ENCODE measurements around the gene GABRR1. TPM values are rescaled to one million over a fixed set of nuclear protein-coding genes. Genes with fewer than 3 reads are reported as not detected.

The GABRR1 gene
- total and polyA plus RNA-seq, 2 experiments from 2014 or later: 0.14 to 0.37 TPM

GRCh38 chr6:89161326-89162046, 55.7 kb downstream of the GABRR1 start:
- TF ChIP-seq, protein P1, sequence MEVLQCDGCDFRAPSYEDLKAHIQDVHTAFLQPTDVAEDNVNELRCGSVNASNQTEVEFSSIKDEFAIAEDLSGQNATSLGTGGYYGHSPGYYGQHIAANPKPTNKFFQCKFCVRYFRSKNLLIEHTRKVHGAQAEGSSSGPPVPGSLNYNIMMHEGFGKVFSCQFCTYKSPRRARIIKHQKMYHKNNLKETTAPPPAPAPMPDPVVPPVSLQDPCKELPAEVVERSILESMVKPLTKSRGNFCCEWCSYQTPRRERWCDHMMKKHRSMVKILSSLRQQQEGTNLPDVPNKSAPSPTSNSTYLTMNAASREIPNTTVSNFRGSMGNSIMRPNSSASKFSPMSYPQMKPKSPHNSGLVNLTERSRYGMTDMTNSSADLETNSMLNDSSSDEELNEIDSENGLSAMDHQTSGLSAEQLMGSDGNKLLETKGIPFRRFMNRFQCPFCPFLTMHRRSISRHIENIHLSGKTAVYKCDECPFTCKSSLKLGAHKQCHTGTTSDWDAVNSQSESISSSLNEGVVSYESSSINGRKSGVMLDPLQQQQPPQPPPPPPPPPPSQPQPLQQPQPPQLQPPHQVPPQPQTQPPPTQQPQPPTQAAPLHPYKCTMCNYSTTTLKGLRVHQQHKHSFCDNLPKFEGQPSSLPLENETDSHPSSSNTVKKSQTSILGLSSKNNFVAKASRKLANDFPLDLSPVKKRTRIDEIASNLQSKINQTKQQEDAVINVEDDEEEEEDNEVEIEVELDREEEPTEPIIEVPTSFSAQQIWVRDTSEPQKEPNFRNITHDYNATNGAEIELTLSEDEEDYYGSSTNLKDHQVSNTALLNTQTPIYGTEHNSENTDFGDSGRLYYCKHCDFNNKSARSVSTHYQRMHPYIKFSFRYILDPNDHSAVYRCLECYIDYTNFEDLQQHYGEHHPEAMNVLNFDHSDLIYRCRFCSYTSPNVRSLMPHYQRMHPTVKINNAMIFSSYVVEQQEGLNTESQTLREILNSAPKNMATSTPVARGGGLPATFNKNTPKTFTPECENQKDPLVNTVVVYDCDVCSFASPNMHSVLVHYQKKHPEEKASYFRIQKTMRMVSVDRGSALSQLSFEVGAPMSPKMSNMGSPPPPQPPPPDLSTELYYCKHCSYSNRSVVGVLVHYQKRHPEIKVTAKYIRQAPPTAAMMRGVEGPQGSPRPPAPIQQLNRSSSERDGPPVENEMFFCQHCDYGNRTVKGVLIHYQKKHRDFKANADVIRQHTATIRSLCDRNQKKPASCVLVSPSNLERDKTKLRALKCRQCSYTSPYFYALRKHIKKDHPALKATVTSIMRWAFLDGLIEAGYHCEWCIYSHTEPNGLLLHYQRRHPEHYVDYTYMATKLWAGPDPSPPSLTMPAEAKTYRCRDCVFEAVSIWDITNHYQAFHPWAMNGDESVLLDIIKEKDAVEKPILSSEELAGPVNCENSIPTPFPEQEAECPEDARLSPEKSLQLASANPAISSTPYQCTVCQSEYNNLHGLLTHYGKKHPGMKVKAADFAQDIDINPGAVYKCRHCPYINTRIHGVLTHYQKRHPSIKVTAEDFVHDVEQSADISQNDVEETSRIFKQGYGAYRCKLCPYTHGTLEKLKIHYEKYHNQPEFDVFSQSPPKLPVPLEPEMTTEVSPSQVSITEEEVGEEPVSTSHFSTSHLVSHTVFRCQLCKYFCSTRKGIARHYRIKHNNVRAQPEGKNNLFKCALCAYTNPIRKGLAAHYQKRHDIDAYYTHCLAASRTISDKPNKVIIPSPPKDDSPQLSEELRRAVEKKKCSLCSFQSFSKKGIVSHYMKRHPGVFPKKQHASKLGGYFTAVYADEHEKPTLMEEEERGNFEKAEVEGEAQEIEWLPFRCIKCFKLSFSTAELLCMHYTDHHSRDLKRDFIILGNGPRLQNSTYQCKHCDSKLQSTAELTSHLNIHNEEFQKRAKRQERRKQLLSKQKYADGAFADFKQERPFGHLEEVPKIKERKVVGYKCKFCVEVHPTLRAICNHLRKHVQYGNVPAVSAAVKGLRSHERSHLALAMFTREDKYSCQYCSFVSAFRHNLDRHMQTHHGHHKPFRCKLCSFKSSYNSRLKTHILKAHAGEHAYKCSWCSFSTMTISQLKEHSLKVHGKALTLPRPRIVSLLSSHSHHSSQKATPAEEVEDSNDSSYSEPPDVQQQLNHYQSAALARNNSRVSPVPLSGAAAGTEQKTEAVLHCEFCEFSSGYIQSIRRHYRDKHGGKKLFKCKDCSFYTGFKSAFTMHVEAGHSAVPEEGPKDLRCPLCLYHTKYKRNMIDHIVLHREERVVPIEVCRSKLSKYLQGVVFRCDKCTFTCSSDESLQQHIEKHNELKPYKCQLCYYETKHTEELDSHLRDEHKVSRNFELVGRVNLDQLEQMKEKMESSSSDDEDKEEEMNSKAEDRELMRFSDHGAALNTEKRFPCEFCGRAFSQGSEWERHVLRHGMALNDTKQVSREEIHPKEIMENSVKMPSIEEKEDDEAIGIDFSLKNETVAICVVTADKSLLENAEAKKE (CRISPR knock-in tag; IDR thresholded peaks at IDR 0.05): 0 out of 2 replicates have a peak, but pooled peaks have one; percentile 20
- TF ChIP-seq, protein P2, sequence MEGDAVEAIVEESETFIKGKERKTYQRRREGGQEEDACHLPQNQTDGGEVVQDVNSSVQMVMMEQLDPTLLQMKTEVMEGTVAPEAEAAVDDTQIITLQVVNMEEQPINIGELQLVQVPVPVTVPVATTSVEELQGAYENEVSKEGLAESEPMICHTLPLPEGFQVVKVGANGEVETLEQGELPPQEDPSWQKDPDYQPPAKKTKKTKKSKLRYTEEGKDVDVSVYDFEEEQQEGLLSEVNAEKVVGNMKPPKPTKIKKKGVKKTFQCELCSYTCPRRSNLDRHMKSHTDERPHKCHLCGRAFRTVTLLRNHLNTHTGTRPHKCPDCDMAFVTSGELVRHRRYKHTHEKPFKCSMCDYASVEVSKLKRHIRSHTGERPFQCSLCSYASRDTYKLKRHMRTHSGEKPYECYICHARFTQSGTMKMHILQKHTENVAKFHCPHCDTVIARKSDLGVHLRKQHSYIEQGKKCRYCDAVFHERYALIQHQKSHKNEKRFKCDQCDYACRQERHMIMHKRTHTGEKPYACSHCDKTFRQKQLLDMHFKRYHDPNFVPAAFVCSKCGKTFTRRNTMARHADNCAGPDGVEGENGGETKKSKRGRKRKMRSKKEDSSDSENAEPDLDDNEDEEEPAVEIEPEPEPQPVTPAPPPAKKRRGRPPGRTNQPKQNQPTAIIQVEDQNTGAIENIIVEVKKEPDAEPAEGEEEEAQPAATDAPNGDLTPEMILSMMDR (conservative IDR thresholded peaks at IDR 0.05; ENCODE audit: low read depth in 2 of 2): peak; percentile 60 to 84
- no peak for TF ChIP-seq STAT1 (IDR thresholded peaks at IDR 0.05; ENCODE audit: unreplicated experiment)
- H3K79me2 ChIP-seq (replicated peaks; ENCODE audit: insufficient read depth): no peaks in the 10 kb centered on the region
- no peaks in the 10 kb centered on the region for H3K36me3 ChIP-seq (ENCODE audit: insufficient read depth)
- H3K9me2 ChIP-seq (ENCODE audit: insufficient read depth): no peaks in the 10 kb centered on the region
- peak; percentile 96 for ATAC-seq
- H2AFZ ChIP-seq: no peak overlapping the region
- H3K4me1 ChIP-seq (ENCODE audit: insufficient read depth): no peaks in the 10 kb centered on the region
- Mint-ChIP-seq H3K27ac (no peak overlapping the region), H3K9me3 (no peaks in the 10 kb centered on the region), H3K4me3 (no peak overlapping the region), H3K36me3 (ENCODE audit: low read depth) (peaks cover 4% of the 10 kb centered on the region; the same call in 1 of the 3 replicates), H3K27me3 (ENCODE audit: insufficient read depth, low read depth, poor library complexity) (no peaks in the 10 kb centered on the region), H3K4me1 (peaks cover 4% of the 10 kb centered on the region; the same call in 2 of the 3 replicates)
- peak; percentile 65 for DNase-seq (ENCODE audit: low spot score)
- no peak overlapping the region for H3K4me3 ChIP-seq
- no peak overlapping the region for H3K27ac ChIP-seq (ENCODE audit: low read depth)
- H3K4me2 ChIP-seq: no peak overlapping the region
- no peaks in the 10 kb centered on the region for H3F3A ChIP-seq (replicated peaks; ENCODE audit: low read depth)
- no peaks in the 10 kb centered on the region; the same call in 1 of the 2 replicates for H4K20me1 ChIP-seq (replicated peaks; ENCODE audit: insufficient read depth)
- no peaks in the 10 kb centered on the region for H3K27me3 ChIP-seq (ENCODE audit: insufficient read depth)
